ENCODE data around the gene NOL3. TPM values are rescaled to one million over a fixed set of nuclear protein-coding genes. Genes with fewer than 3 reads are reported as not detected.

The NOL3 gene
- total and polyA plus RNA-seq, 2 of the 4 experiments (the other 2 are of a cell fraction) = 6.1 to 17.2 TPM

DNA sequence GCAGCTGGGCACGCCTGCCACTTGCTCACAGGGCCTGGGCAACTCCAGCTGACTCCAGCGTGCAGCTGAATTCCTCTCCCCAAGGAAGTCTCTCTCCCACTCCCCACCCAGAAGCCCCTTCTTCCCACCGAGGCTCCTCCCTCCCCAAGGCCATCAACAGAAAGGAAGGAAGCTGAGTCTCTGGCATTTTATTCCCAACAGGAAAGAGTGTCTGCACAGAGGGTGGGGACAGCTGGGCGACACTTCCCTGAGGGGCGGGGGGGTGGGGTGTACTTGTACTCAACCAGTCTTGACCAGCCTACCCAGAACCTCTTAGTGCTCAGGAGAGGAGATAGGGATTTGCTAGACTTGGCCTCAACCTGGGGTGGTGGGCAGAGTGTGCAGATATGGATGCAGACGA is 19.7 kb downstream of the NOL3 start, which contains the start of gene EXOC3L1:
Gene EXOC3L1, minus strand, starts transcription at position 96 of the 400 bp plus-strand sequence. CDS start 460 bp downstream, outside the sequence.
- Histone ChIP-seq H3K4me3 (ENCODE audit: insufficient read depth, low read depth, low read length) (no peak within 1 kb of the TSS), H3K36me3 (ENCODE audit: control insufficient read depth, insufficient read depth, low read length) (peaks cover 16% of the 10 kb centered on the region), H3K4me2 (ENCODE audit: low read depth, low read length) (peak within 1 kb of the TSS; percentile 60; the same call in 1 of the 2 replicates), H4K20me1 (ENCODE audit: insufficient read depth, low read length) (peaks cover 23% of the 10 kb centered on the region), H3K18ac (ENCODE audit: low read depth, low read length) (no peak within 1 kb of the TSS), H3K14ac (replicated peaks; ENCODE audit: low read depth, low read length) (no peak within 1 kb of the TSS), H2BK5ac (ENCODE audit: low read depth, low read length, poor library complexity, severe bottlenecking) (peak within 1 kb of the TSS; percentile 31), H4K5ac (ENCODE audit: low read depth, low read length) (no peak within 1 kb of the TSS), H4K91ac (ENCODE audit: insufficient read depth, low read depth, low read length) (no peak within 1 kb of the TSS), H3K27me3 (ENCODE audit: control insufficient read depth, insufficient read depth, low read length) (no peaks in the 10 kb centered on the region), H2BK120ac (ENCODE audit: low read depth, low read length) (no peak within 1 kb of the TSS), H2BK15ac (ENCODE audit: low read depth, low read length) (no peak within 1 kb of the TSS), H4K8ac (ENCODE audit: low read depth in 2 of 2, low read length in 2 of 2) (peak within 1 kb of the TSS in 1 of 2 experiments; percentile 17; a peak in 1 of 4 replicates), H2AFZ (replicated peaks; ENCODE audit: low read length, poor library complexity) (peak within 1 kb of the TSS; percentile 49), H2AK9ac (replicated peaks; ENCODE audit: low read depth, low read length, poor library complexity) (peak within 1 kb of the TSS; percentile 71), H3K9me3 (ENCODE audit: control insufficient read depth, insufficient read depth, low read length) (no peaks in the 10 kb centered on the region), H3K56ac (ENCODE audit: extremely low read depth, insufficient read depth, low read length) (no peak within 1 kb of the TSS), H3K4me1 (ENCODE audit: control insufficient read depth, insufficient read depth, low read length) (peaks cover 21% of the 10 kb centered on the region), H3K79me1 (ENCODE audit: low read depth in 1 of 2, low read length in 2 of 2) (peaks cover 22 to 35% of the 10 kb centered on the region in 2 experiments), H3K9me1 (ENCODE audit: insufficient read depth, low read length) (peaks cover 26% of the 10 kb centered on the region), H3K4ac (ENCODE audit: low read depth, low read length) (peak within 1 kb of the TSS; percentile 40; the same call in 1 of the 2 replicates), H2AK5ac (ENCODE audit: low read depth, low read length) (peak within 1 kb of the TSS; percentile 80), H3K23ac (ENCODE audit: low read depth, low read length) (no peak within 1 kb of the TSS; the same call in 1 of the 2 replicates), H2BK20ac (ENCODE audit: low read depth, low read length) (no peak within 1 kb of the TSS), H3K27ac (ENCODE audit: insufficient read depth, low read length) (no peak within 1 kb of the TSS), H3K9ac (ENCODE audit: low read depth, low read length) (no peak within 1 kb of the TSS)
- in situ Hi-C loops (cut with MboI; ENCODE audit: low sequenced_read_pairs) = no loop called here
- POLR2A ChIA-PET (ENCODE audit: unreplicated experiment) = interaction anchor here (0.6 kb wide), 1 partner anchor 305 kb away, joined by 4 read pairs; no protein-coding TSS in a partner anchor
- intact Hi-C loops (cut with micrococcal nuclease) = no loop called here
- dilution Hi-C loops (cut with HindIII; ENCODE audit: low sequenced_read_pairs, unreplicated experiment) = no loop called here
- BruUV-seq (replicated peaks) = no TSS peak
- ATAC-seq (ENCODE audit: low read depth) = no peak
- WGBS, 2 experiments (ENCODE audit: extremely low coverage in 2 of 2, insufficient read length in 1 of 2) = 53% methylated on average over 3 of the region's 6 CpGs; no CpG with 5 or more reads in 1 of the 2 experiments
- CTCF ChIA-PET = no interaction called here
- DNase-seq = no peak
- no peak for TF ChIP-seq MAFK (IDR thresholded peaks at IDR 0.05; ENCODE audit: low read depth, low read length)
- no peak for TF ChIP-seq RFX5 (IDR thresholded peaks at IDR 0.05; ENCODE audit: low read depth, low read length)
- TF ChIP-seq CEBPB (IDR thresholded peaks at IDR 0.05; ENCODE audit: low read depth, low read length) = no peak
- TF ChIP-seq RCOR1 (IDR thresholded peaks at IDR 0.05; ENCODE audit: insufficient replicate concordance, low read length) = no peak
- TF ChIP-seq NFE2L2 (IDR thresholded peaks at IDR 0.05; ENCODE audit: low read depth, low read length) = no peak
- TF ChIP-seq SMC3 (IDR thresholded peaks at IDR 0.05; ENCODE audit: low read depth, low read length) = no peak
- no peak for TF ChIP-seq RAD21 (IDR thresholded peaks at IDR 0.05; ENCODE audit: low read length)
- TF ChIP-seq, protein P1, sequence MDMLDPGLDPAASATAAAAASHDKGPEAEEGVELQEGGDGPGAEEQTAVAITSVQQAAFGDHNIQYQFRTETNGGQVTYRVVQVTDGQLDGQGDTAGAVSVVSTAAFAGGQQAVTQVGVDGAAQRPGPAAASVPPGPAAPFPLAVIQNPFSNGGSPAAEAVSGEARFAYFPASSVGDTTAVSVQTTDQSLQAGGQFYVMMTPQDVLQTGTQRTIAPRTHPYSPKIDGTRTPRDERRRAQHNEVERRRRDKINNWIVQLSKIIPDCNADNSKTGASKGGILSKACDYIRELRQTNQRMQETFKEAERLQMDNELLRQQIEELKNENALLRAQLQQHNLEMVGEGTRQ (IDR thresholded peaks at IDR 0.05; ENCODE audit: low read depth, low read length) = no peak
- no peak for TF ChIP-seq POLR2A (IDR thresholded peaks at IDR 0.05; ENCODE audit: low read depth, low read length)
- TF ChIP-seq, protein P2, sequence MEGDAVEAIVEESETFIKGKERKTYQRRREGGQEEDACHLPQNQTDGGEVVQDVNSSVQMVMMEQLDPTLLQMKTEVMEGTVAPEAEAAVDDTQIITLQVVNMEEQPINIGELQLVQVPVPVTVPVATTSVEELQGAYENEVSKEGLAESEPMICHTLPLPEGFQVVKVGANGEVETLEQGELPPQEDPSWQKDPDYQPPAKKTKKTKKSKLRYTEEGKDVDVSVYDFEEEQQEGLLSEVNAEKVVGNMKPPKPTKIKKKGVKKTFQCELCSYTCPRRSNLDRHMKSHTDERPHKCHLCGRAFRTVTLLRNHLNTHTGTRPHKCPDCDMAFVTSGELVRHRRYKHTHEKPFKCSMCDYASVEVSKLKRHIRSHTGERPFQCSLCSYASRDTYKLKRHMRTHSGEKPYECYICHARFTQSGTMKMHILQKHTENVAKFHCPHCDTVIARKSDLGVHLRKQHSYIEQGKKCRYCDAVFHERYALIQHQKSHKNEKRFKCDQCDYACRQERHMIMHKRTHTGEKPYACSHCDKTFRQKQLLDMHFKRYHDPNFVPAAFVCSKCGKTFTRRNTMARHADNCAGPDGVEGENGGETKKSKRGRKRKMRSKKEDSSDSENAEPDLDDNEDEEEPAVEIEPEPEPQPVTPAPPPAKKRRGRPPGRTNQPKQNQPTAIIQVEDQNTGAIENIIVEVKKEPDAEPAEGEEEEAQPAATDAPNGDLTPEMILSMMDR (conservative IDR thresholded peaks at IDR 0.05; ENCODE audit: low read depth, low read length) = no peak
- TF ChIP-seq FOS (IDR thresholded peaks at IDR 0.05; ENCODE audit: low read depth, low read length) = no peak
- TF ChIP-seq MAZ (IDR thresholded peaks at IDR 0.05; ENCODE audit: borderline replicate concordance, low read depth, low read length) = no peak
- no peak for TF ChIP-seq CHD1 (IDR thresholded peaks at IDR 0.05; ENCODE audit: low read depth, low read length)
- TF ChIP-seq, protein P3, sequence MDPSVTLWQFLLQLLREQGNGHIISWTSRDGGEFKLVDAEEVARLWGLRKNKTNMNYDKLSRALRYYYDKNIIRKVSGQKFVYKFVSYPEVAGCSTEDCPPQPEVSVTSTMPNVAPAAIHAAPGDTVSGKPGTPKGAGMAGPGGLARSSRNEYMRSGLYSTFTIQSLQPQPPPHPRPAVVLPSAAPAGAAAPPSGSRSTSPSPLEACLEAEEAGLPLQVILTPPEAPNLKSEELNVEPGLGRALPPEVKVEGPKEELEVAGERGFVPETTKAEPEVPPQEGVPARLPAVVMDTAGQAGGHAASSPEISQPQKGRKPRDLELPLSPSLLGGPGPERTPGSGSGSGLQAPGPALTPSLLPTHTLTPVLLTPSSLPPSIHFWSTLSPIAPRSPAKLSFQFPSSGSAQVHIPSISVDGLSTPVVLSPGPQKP (IDR thresholded peaks at IDR 0.05; ENCODE audit: borderline replicate concordance, low read depth, low read length) = no peak
- no peak for TF ChIP-seq MXI1 (IDR thresholded peaks at IDR 0.05; ENCODE audit: borderline replicate concordance, low read depth, low read length)
- TF ChIP-seq BHLHE40 (IDR thresholded peaks at IDR 0.05; ENCODE audit: low read depth, low read length) = no peak
